DND-41 (cell line): ENCODE results near the gene CTBP2.
A peak's percentile ranks its signal among the peaks of the same experiment; 100 is the strongest.

Source experiments
- ATAC-seq: fragments of 200-7000 bp; cut with Tn5 transposase; 3 replicates; pipeline ENCODE4 v1.9.1; 2021; ENCODE audit warnings: low read depth; ENCODE audit not compliant: insufficient read depth
- DNase-seq: peaks from one replicate; pipeline ENCODE4 v3.0.0-alpha.2; 2020
- H2AFZ ChIP-seq: 2 replicates; pipeline ENCODE4 v1.6.0; 2012; ENCODE audit warnings: low read depth, low read length
- H3K27ac ChIP-seq: 2 replicates; pipeline ENCODE4 v1.5.1; 2012; ENCODE audit warnings: low read length, inconsistent platforms
- H3K27me3 ChIP-seq: fragments of 200-600 bp; sonication (generic); 2 replicates; pipeline ENCODE4 v1.6.0; 2012; ENCODE audit warnings: low read length, mild to moderate bottlenecking, inconsistent platforms; ENCODE audit not compliant: insufficient read depth, poor library complexity
- H3K36me3 ChIP-seq: 2 replicates; pipeline ENCODE4 v1.5.1; 2012; ENCODE audit warnings: low read length, inconsistent platforms; ENCODE audit not compliant: insufficient read depth
- H3K4me1 ChIP-seq: 2 replicates; pipeline ENCODE4 v1.5.1; 2012; ENCODE audit warnings: mild to moderate bottlenecking, low read length; ENCODE audit not compliant: insufficient read depth
- H3K4me2 ChIP-seq: 2 replicates; pipeline ENCODE4 v1.6.0; 2012; ENCODE audit warnings: mild to moderate bottlenecking, moderate library complexity, low read length, inconsistent platforms; ENCODE audit not compliant: insufficient read depth
- H3K4me3 ChIP-seq, 2 experiments: fragments of 200-600 bp in 1 of 2; shearing (Covaris generic) in 1 of 2; 2 replicates each; pipeline ENCODE4 v1.5.1; 2012 to 2016; ENCODE audit warnings: inconsistent platforms in 2 of 2, low read length in 2 of 2, mild to moderate bottlenecking in 2 of 2, low read depth in 1 of 2, moderate library complexity in 1 of 2
- H3K79me2 ChIP-seq: 2 replicates; pipeline ENCODE4 v1.6.0; 2012; ENCODE audit warnings: low read length, inconsistent platforms; ENCODE audit not compliant: insufficient read depth
- H3K9ac ChIP-seq: 2 replicates; pipeline ENCODE4 v1.6.0; 2012; ENCODE audit warnings: low read depth, mild to moderate bottlenecking, inconsistent platforms, low read length, moderate library complexity
- H3K9me3 ChIP-seq: 2 replicates; pipeline ENCODE4 v1.5.1; 2012; ENCODE audit warnings: low read length, moderate library complexity, mild to moderate bottlenecking, inconsistent platforms; ENCODE audit not compliant: insufficient read depth, severe bottlenecking
- H4K20me1 ChIP-seq: 2 replicates; pipeline ENCODE4 v1.6.0; 2012; ENCODE audit warnings: low read length; ENCODE audit not compliant: insufficient read depth
- EZH2 ChIP-seq: IDR thresholded peaks from 3 replicates; pipeline ENCODE4 v1.6.1; 2012; ENCODE audit warnings: borderline replicate concordance, low read depth, mild to moderate bottlenecking, moderate library complexity, low read length, inconsistent platforms; ENCODE audit not compliant: severe bottlenecking
- TF ChIP-seq, protein P1 (sequence below): IDR thresholded peaks from 2 replicates; pipeline ENCODE4 v1.5.1; 2012; ENCODE audit warnings: borderline replicate concordance, low read length, moderate library complexity, mild to moderate bottlenecking; ENCODE audit not compliant: poor library complexity, severe bottlenecking; ENCODE audit errors: extremely low read depth

CTBP2 gene

DNA sequence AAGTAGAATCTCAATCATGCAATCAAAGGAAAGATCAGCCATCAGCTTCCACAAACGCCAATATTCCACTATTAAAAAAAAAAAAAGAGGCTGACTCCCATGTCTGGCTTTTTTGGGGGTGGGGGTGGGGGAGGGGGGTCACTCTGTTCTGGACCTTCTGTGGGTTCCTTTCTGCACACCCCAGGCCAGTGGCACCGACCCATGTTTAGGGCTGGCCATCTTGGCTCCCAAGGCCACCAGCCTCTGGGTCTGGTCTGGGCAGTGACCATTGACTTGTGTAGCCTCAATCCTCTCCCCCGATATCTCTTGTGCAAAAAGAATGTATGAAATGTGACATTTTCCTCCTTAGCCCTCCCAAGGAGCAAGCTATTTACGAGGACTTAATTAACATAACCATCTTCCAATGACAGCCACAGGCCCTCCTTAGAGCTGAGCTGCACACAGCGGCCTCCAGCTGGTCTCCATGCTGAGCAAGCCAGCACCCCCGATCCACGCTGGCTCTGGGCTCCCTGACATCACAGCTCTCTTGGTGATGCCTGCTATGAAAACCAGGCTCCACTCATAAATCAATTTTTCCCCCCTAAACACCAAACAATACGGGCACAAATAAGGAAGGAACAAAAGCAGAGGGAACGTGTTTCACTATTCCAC, 118.4 kb downstream of the CTBP2 start:
- no peaks in the 10 kb centered on the region for H3K4me1 ChIP-seq
- peaks cover 20% of the 10 kb centered on the region for H4K20me1 ChIP-seq
- H3K4me2 ChIP-seq, result no peak overlapping the region
- no peak overlapping the region for H2AFZ ChIP-seq
- no peak overlapping the region for H3K4me3 ChIP-seq
- no peak for TF ChIP-seq EZH2
- TF ChIP-seq, protein P1, sequence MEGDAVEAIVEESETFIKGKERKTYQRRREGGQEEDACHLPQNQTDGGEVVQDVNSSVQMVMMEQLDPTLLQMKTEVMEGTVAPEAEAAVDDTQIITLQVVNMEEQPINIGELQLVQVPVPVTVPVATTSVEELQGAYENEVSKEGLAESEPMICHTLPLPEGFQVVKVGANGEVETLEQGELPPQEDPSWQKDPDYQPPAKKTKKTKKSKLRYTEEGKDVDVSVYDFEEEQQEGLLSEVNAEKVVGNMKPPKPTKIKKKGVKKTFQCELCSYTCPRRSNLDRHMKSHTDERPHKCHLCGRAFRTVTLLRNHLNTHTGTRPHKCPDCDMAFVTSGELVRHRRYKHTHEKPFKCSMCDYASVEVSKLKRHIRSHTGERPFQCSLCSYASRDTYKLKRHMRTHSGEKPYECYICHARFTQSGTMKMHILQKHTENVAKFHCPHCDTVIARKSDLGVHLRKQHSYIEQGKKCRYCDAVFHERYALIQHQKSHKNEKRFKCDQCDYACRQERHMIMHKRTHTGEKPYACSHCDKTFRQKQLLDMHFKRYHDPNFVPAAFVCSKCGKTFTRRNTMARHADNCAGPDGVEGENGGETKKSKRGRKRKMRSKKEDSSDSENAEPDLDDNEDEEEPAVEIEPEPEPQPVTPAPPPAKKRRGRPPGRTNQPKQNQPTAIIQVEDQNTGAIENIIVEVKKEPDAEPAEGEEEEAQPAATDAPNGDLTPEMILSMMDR, result no peak
- H3K9ac ChIP-seq, result no peak overlapping the region
- H3K27me3 ChIP-seq, result no peaks in the 10 kb centered on the region
- ATAC-seq (no peak), DNase-seq (no peak)
- H3K79me2 ChIP-seq, result peaks cover 48% of the 10 kb centered on the region
- H3K9me3 ChIP-seq, result no peaks in the 10 kb centered on the region
- H3K27ac ChIP-seq, result no peak overlapping the region
- 0 out of 2 replicates have a peak, but pooled peaks cover 2% of the 10 kb centered on the region for H3K36me3 ChIP-seq

DNA sequence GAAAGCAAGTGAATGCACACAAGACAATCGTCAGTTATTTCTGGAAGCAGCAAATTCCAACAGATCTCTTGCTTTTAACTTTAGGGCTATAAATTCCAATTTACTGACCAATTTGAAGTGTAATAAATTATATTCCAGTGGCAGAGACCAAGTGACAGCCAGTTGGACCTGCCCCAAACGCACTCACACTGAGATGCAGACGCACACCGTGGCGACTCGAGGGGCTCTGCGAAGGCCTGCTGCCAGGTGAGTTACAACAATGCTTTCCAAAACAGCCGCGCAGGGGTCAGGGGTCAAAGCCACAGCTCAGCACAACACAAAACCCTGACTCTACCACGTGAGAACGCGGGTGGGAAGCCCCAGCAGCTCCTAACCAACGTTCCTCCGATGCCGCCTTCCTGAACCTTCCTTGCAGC, 121.0 kb downstream of the CTBP2 start:
- no peak for TF ChIP-seq EZH2
- TF ChIP-seq, protein P1, result no peak
- peaks cover 15% of the 10 kb centered on the region for H4K20me1 ChIP-seq
- H3K4me1 ChIP-seq, result no peaks in the 10 kb centered on the region

DNA sequence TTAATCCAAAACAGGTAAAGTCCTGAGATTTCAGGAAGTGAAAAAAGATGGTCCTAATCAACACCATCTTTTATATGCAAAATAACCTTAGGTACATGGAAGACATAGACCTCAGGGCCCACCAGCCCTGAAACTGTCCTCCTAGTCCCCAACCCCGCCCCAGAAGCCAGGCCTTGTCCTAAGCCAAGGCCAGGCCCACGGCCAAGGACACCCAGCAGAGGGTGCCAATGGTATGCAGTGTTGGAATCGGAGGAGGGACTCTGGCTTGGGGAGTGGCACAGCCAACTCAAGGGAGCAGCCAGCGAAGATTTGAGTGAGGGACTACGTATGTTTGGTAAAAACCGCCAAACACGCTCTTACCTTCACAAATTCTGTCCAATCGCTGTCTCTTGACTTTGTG, 121.7 kb downstream of the CTBP2 start:
- TF ChIP-seq, protein P1, result peak; percentile 24
- TF ChIP-seq EZH2, result no peak
- peaks cover 10% of the 10 kb centered on the region; the same call in 1 of the 2 replicates for H4K20me1 ChIP-seq
- no peaks in the 10 kb centered on the region for H3K4me1 ChIP-seq
- peaks cover 27% of the 10 kb centered on the region for H3K79me2 ChIP-seq
- H3K4me2 ChIP-seq, result no peak overlapping the region
- H3K4me3 ChIP-seq, result no peak overlapping the region
- no peak for DNase-seq
- no peaks in the 10 kb centered on the region for H3K9me3 ChIP-seq
- H3K27me3 ChIP-seq, result no peaks in the 10 kb centered on the region
- H3K36me3 ChIP-seq, result 0 out of 2 replicates have a peak, but pooled peaks cover 2% of the 10 kb centered on the region
- H2AFZ ChIP-seq, result no peak overlapping the region
- no peak overlapping the region for H3K27ac ChIP-seq
- no peak overlapping the region for H3K9ac ChIP-seq
- ATAC-seq, result no peak

More for the DNA sequence above, 121.0 kb downstream of the CTBP2 start:
- Histone ChIP-seq H3K4me2 (no peak overlapping the region), H3K79me2 (peaks cover 29% of the 10 kb centered on the region), H3K9ac (no peak overlapping the region), H3K27me3 (no peaks in the 10 kb centered on the region), H3K27ac (no peak overlapping the region), H3K36me3 (0 out of 2 replicates have a peak, but pooled peaks cover 2% of the 10 kb centered on the region), H2AFZ (no peak overlapping the region), H3K4me3 (no peak overlapping the region), H3K9me3 (no peaks in the 10 kb centered on the region)
- no peak for ATAC-seq
- DNase-seq, result no peak
